Tibial artery (tissue), 4 donors: Measurements from ENCODE around the gene MYO18A.

Experiments
- DNase-seq, 2 donors: peaks; one replicate each; pipeline ENCODE4 v3.0.0-alpha.2; 2019
- H3K27ac ChIP-seq, 2 donors: fragments of 200-600 bp; sonication (generic) in 1 of 2; 1 replicate in 1 of 2; 2 replicates in 1 of 2; pipeline ENCODE4 v1.5.1; 2018 to 2019; ENCODE audit warnings: mild to moderate bottlenecking in 1 of 2
- H3K27me3 ChIP-seq, 2 donors: fragments of 200-600 bp; sonication (generic) in 1 of 2; one replicate each; pipeline versions ENCODE4 v1.5.1 to v1.6.0; 2016 to 2019
- H3K36me3 ChIP-seq, 3 donors: fragments of 200-600 bp; sonication (generic) in 2 of 3; one replicate each; pipeline ENCODE4 v1.5.1; 2016 to 2019; ENCODE audit warnings: mild to moderate bottlenecking in 2 of 3
- H3K4me1 ChIP-seq, 4 donors: fragments of 200-600 bp; sonication (generic) in 2 of 4; 1 replicate in 3 of 4; 2 replicates in 1 of 4; pipeline ENCODE4 v1.5.1; 2016 to 2019
- H3K4me3 ChIP-seq, 2 donors: fragments of 200-600 bp; sonication (generic) in 1 of 2; 1 replicate in 1 of 2; 2 replicates in 1 of 2; pipeline ENCODE4 v1.5.1; 2018 to 2019; ENCODE audit warnings: mild to moderate bottlenecking in 2 of 2
- H3K9me3 ChIP-seq, 3 donors: fragments of 200-600 bp; sonication (generic) in 1 of 3; one replicate each; pipeline ENCODE4 v1.5.1; 2016 to 2019
- intact Hi-C: fragments of 100-400 bp; cut with DNase I; formaldehyde crosslinking; loops from one replicate; pipeline ENCODE4 v1.15.0; 2023; ENCODE audit warnings: low total_unique reads
- TF ChIP-seq, protein P1 (sequence below), 2 experiments: fragments of 200-600 bp in 1 of 2; fragments of 450-650 bp in 1 of 2; IDR thresholded peaks; one replicate each; pipeline ENCODE4 v1.5.1; 2017 to 2019; ENCODE audit warnings: antibody characterized with exemption in 2 of 2, mild to moderate bottlenecking in 1 of 2, moderate library complexity in 1 of 2

Gene MYO18A

GRCh38 chr17:29061036-29061435, 119.2 kb downstream of the MYO18A start:
- intact Hi-C loops, result no loop called here
- TF ChIP-seq, protein P1, sequence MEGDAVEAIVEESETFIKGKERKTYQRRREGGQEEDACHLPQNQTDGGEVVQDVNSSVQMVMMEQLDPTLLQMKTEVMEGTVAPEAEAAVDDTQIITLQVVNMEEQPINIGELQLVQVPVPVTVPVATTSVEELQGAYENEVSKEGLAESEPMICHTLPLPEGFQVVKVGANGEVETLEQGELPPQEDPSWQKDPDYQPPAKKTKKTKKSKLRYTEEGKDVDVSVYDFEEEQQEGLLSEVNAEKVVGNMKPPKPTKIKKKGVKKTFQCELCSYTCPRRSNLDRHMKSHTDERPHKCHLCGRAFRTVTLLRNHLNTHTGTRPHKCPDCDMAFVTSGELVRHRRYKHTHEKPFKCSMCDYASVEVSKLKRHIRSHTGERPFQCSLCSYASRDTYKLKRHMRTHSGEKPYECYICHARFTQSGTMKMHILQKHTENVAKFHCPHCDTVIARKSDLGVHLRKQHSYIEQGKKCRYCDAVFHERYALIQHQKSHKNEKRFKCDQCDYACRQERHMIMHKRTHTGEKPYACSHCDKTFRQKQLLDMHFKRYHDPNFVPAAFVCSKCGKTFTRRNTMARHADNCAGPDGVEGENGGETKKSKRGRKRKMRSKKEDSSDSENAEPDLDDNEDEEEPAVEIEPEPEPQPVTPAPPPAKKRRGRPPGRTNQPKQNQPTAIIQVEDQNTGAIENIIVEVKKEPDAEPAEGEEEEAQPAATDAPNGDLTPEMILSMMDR (IDR thresholded peaks at IDR 0.05), result no peak
- Histone ChIP-seq H3K27ac (no peak overlapping the region), H3K4me3 (no peak overlapping the region), H3K4me1 (peaks cover 0 to 10% (median 2%) of the 10 kb centered on the region in 4 donors), H3K36me3 (no peaks in the 10 kb centered on the region), H3K27me3 (peaks cover 0 to 14% of the 10 kb centered on the region in 2 donors), H3K9me3 (no peaks in the 10 kb centered on the region)
- DNase-seq, result no peak

GRCh38 chr17:29060475-29060874, 119.7 kb downstream of the MYO18A start:
- no peaks in the 10 kb centered on the region for H3K9me3 ChIP-seq
- peaks cover 0 to 10% (median 2%) of the 10 kb centered on the region in 4 donors for H3K4me1 ChIP-seq
- TF ChIP-seq, protein P1 (IDR thresholded peaks at IDR 0.05), result no peak
- intact Hi-C loops, result no loop called here
- no peak overlapping the region for H3K27ac ChIP-seq
- DNase-seq, result no peak
- H3K36me3 ChIP-seq, result no peaks in the 10 kb centered on the region
- H3K27me3 ChIP-seq, result peaks cover 0 to 10% of the 10 kb centered on the region in 2 donors
- no peak overlapping the region for H3K4me3 ChIP-seq

DNA sequence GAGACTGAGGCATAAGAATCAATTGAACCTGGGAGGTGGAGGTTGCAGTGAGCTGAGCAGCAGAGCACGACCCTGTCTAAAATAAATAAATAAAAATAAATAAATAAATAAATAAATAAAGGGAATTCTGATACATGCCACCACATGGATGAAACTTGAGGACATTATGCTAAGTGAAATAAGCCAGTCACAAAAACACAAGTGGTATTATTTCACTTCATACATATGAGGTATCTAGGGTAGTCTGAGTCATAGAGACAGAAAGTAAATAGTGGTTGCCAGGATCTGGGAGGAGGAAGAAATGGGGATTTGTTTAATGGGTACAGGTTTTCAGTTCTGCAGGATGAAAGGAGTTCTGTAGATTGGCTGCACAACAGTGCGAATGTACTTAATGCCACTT, 120.9 kb downstream of the MYO18A start:
- Histone ChIP-seq H3K4me3 (no peak overlapping the region), H3K4me1 (peaks cover 0 to 10% (median 2%) of the 10 kb centered on the region in 4 donors), H3K27ac (no peak overlapping the region), H3K36me3 (no peaks in the 10 kb centered on the region), H3K27me3 (peaks cover 0 to 4% of the 10 kb centered on the region in 2 donors), H3K9me3 (no peaks in the 10 kb centered on the region)
- no peak for DNase-seq
- intact Hi-C loops, result loop anchor here (10.0 kb wide), 1 partner anchor 64 kb away; no protein-coding TSS in a partner anchor
- TF ChIP-seq, protein P1 (IDR thresholded peaks at IDR 0.05), result no peak

- intact Hi-C loops, result loop anchor here (10.0 kb wide), 1 partner anchor 64 kb away; no protein-coding TSS in a partner anchor
- Histone ChIP-seq H3K4me1 (peaks cover 0 to 10% (median 0%) of the 10 kb centered on the region in 4 donors), H3K36me3 (no peaks in the 10 kb centered on the region), H3K4me3 (no peak overlapping the region), H3K9me3 (no peaks in the 10 kb centered on the region), H3K27me3 (peaks cover 0 to 4% of the 10 kb centered on the region in 2 donors), H3K27ac (no peak overlapping the region)
- TF ChIP-seq, protein P1 (IDR thresholded peaks at IDR 0.05), result no peak
- no peak for DNase-seq
These were observed 121.8 kb downstream of the MYO18A start for GRCh38 chr17:29058391-29058790.

DNA sequence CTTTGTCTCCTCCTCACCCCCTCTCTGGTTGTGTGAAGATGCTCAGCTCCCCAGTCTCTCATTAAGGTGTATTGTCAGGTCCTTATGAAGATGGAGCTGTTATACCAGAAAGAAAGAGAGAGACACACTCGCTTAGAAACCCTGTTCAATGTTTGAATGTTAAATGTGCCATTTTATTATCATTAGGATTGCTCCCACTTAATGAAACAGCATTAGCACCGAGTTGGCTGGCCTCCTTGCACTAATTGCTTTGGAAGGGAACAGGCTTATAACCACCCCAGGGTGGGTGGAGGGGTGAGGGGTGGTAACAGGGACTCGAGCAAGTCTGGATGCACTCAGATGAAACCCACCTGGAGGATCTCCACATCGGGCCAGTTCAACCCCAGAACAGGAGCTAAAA, 122.8 kb downstream of the MYO18A start:
- H3K27ac ChIP-seq, result no peak overlapping the region
- H3K36me3 ChIP-seq, result no peaks in the 10 kb centered on the region
- no peak overlapping the region for H3K4me3 ChIP-seq

More for the DNA sequence above, 122.8 kb downstream of the MYO18A start:
- no peaks in the 10 kb centered on the region for H3K9me3 ChIP-seq
- intact Hi-C loops, result loop anchor here (10.0 kb wide), 1 partner anchor 63 kb away; no protein-coding TSS in a partner anchor
- no peaks in the 10 kb centered on the region for H3K27me3 ChIP-seq
- TF ChIP-seq, protein P1 (IDR thresholded peaks at IDR 0.05), result no peak
- H3K4me1 ChIP-seq, result peaks cover 0 to 10% (median 0%) of the 10 kb centered on the region in 4 donors
- no peak for DNase-seq
